BJ (cell line): Measurements from ENCODE around the gene ZNF81. TPM values are rescaled to one million over a fixed set of nuclear protein-coding genes. Genes with fewer than 3 reads are reported as not detected.

ENCODE experiments used
- CTCF ChIA-PET: fragments of 350-600 bp; formaldehyde crosslinking; extraction: SDS; loops from one replicate; lab custom pipeline; 2021; ENCODE audit warnings: antibody characterized with exemption, inconsistent platforms; lab: Yijun Ruan, JAX
- POLR2A ChIA-PET: fragments of 300-600 bp; sonication (Branson Sonifier 250); formaldehyde crosslinking; extraction: SDS; loops from one replicate; lab custom pipeline; 2021; ENCODE audit warnings: antibody characterized with exemption; lab: Charles Lee
- DNase-seq: peaks from one replicate; pipeline ENCODE4 v3.0.0-alpha.2; 2011; ENCODE audit warnings: low read depth
- H3K27me3 ChIP-seq: 2 replicates; pipeline ENCODE4 v1.6.0; 2011; ENCODE audit warnings: low read length; ENCODE audit not compliant: control insufficient read depth, insufficient read depth
- H3K36me3 ChIP-seq: 2 replicates; pipeline ENCODE4 v1.5.1; 2011; ENCODE audit warnings: low read length; ENCODE audit not compliant: control insufficient read depth, insufficient read depth
- H3K4me3 ChIP-seq: 2 replicates; pipeline ENCODE4 v1.5.1; 2011; ENCODE audit warnings: low read depth, mild to moderate bottlenecking, control low read depth, low read length
- CTCF ChIP-seq: IDR thresholded peaks from 2 replicates; pipeline ENCODE4 v1.5.1; 2011; ENCODE audit warnings: low read depth, mild to moderate bottlenecking, control low read depth, inconsistent platforms, low read length, moderate library complexity; ENCODE audit not compliant: insufficient read depth
- polyA plus RNA-seq: library from polyadenylated mRNA; depleted of rRNA; stranded (reverse); fragments of >200 nt; gene quantifications from 2 replicates; pipeline ENCODE4 v1.2.3, GENCODE V29; 2011

Gene ZNF81
- polyA plus RNA-seq, 1 experiment, result 2.6 TPM

- no peaks in the 10 kb centered on the region for H3K27me3 ChIP-seq
- ChIA-PET POLR2A (no interaction called here), CTCF (no interaction called here)
- TF ChIP-seq CTCF, result no peak
- H3K36me3 ChIP-seq, result no peaks in the 10 kb centered on the region
- no peak for DNase-seq
- no peak overlapping the region for H3K4me3 ChIP-seq
These were observed 61.3 kb downstream of the ZNF81 start for GRCh38 chrX:47898024-47898423.

DNA sequence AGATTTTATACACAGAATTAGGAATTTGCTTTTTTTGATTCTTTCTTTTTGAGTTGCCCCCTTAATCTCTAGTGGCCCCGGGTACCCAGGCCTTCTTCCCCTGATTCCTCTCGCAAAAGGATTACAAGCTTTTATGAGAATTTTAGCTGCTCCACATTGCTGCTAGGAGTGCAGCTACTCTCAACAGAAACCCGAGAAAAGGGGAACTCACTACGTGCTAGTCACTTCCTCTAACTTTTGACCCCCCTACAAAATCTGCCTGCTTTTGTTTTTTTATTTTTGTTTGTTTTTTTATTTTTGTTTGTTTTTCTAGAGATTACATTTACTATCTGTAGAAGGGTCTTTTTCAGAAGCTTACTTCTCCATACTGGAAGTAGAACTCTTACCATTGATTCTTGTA is 64.1 kb downstream of the ZNF81 start:
- CTCF ChIA-PET, result no interaction called here

DNA sequence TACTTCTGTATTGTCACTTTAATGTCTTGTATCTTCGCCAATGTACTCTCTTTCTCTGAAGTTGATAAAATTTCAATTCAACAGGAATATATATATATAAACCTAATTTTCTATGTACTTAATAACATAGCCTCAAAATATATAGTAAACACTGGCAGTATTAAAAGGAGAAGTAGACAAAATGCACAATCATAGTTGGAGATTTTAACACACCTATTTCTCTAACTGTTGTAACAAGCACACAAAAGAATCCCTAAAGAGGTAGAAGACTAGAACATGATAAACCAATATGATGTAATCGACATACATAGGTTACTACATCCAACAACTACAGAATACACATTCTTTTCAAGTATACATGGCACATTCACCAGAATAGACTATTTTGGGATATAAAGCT is 65.5 kb downstream of the ZNF81 start:
- Histone ChIP-seq H3K36me3 (no peaks in the 10 kb centered on the region), H3K4me3 (no peak overlapping the region), H3K27me3 (no peaks in the 10 kb centered on the region)
- TF ChIP-seq CTCF, result no peak
- DNase-seq, result no peak
- POLR2A ChIA-PET, result no interaction called here
- CTCF ChIA-PET, result no interaction called here

More for the DNA sequence above, 64.1 kb downstream of the ZNF81 start:
- DNase-seq, result no peak
- POLR2A ChIA-PET, result no interaction called here
- no peak overlapping the region for H3K4me3 ChIP-seq
- no peaks in the 10 kb centered on the region for H3K36me3 ChIP-seq
- TF ChIP-seq CTCF, result no peak
- H3K27me3 ChIP-seq, result no peaks in the 10 kb centered on the region

DNA sequence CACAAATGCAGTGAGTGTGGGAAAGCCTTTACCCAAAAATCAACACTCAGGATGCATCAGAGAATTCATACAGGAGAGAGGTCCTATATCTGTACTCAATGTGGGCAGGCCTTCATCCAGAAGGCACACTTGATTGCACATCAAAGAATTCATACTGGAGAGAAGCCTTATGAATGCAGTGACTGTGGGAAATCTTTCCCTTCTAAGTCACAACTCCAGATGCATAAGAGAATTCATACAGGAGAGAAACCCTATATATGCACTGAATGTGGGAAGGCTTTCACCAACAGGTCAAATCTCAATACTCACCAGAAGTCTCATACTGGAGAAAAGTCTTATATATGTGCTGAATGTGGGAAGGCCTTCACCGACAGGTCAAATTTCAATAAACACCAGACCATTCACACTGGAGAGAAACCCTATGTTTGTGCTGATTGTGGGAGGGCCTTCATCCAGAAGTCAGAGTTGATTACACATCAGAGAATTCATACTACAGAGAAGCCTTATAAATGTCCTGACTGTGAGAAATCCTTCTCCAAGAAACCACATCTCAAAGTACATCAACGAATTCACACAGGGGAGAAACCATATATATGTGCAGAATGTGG is 79.3 kb downstream of the ZNF81 start:
- CTCF ChIA-PET, result no interaction called here
- no peaks in the 10 kb centered on the region for H3K27me3 ChIP-seq
- H3K4me3 ChIP-seq, result no peak overlapping the region
- no peaks in the 10 kb centered on the region for H3K36me3 ChIP-seq
- TF ChIP-seq CTCF, result no peak
- DNase-seq, result no peak
- POLR2A ChIA-PET, result no interaction called here

- TF ChIP-seq CTCF, result no peak
- Histone ChIP-seq H3K4me3 (no peak overlapping the region), H3K27me3 (no peaks in the 10 kb centered on the region), H3K36me3 (no peaks in the 10 kb centered on the region)
- DNase-seq, result no peak
- ChIA-PET POLR2A (no interaction called here), CTCF (no interaction called here)
These were observed 81.6 kb downstream of the ZNF81 start for GRCh38 chrX:47918274-47918673.
